IPS-11a (cell line): Measurements from ENCODE around the gene INO80C.
"Not testable (repeated sequence)": the region's sequence is repeated elsewhere in the genome, so short reads cannot be mapped to it uniquely, and the experiment has no call there.

Source experiments
- H3K4me3 ChIP-seq: one replicate; pipeline ENCODE4 v1.5.1; 2013; ENCODE audit warnings: low read depth, low read length, control low read depth

INO80C gene

DNA sequence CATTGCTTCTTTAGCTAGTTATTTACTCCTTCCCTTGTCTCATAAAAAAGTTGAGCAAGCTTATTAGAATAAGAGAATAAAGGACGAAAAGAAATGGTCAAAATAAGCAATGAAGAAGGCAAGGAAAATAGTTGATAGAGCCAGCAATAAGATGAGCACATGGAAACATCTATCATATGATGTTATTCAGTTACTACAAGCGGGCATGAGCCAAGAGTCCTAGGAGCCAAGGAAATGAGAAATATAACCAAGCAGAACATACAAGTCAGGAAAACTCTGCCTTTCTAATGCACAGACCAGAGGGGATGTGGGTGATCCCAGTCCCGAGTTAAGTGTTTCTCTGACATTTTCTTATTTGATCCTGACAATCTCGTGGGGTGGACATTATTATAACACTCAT is 33.9 kb downstream of the INO80C start:
- H3K4me3 ChIP-seq, result no peak overlapping the region

- H3K4me3 ChIP-seq, result no peak overlapping the region
Observed at GRCh38 chr18:35463050-35463449, 34.7 kb downstream of the INO80C start.

DNA sequence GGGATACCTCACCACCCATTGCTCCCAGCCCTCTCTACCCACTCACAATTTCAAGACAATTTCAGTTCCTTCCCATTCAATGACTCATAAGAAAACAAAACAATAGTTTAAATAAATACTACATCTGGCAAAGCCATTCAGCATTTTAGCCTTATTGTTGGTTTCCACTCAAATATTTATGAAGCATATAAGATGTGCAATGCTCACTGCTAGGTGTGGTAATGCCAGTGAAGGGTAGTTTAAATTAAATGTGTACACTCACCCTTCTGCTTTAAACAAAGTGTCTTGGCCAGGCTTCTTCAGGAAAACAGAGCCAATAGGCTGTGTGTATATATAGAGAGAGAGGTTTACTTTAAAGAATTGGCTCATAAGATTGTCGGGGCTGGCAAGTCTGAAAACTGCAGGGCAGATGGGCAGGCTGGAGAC is 37.0 kb downstream of the INO80C start:
- H3K4me3 ChIP-seq, result no peak overlapping the region

DNA sequence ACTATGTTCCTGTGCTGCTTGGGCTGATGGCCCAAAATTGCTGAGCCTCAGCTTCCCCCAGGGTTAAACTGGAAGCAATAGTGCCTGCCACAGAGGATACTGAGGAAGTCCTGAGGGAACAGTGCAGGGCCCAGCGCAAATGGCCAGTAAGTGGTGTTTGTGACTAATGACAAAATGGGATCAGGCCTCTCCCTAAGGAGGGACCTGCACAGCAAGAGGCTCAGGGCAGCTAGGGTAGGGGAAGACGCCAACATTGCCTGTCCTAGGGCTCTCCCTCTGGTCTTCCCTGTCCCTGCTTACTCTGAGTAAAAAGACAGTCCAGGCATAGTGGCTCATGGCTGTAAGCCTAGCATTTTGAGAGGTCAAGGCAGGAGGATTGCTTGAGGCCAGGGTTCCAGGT is 37.8 kb downstream of the INO80C start:
- no peak overlapping the region for H3K4me3 ChIP-seq

DNA sequence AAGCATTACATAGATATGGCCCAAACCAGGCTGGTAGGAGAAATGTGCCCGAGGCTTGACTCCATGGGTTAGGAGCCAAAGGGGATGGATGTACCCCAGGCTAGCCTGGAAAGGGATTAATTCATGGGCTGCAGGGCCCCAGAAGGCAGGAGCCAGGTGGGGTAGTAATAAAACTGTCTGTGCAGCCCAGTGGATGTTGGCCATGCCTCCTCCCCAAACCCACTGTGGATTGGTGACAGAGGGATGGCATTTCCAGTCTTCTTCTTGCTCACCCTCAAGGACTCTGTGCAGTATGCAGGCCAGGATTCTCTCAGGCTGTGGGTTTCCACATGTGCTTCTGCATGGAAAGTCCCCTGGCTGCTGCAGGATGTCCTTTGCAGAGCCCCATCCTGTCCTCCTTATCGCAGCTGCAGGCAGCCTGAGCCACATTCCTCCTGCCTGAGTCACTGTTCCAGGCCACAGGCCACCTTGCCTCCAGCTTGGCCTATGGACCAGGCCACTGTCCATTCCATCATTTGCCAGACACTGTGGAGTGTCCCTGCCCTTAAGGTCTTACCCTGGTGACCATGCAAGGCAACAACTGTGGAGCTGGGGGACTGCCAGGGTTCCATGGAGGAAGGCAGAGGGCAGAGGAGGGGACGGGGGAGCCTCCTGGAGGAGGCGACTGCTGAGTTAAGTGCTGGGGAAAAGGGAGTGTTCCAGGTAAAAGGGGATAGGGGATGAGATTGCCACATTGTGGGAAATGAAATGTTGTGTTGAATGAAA is 38.9 kb downstream of the INO80C start:
- no peak overlapping the region for H3K4me3 ChIP-seq

DNA sequence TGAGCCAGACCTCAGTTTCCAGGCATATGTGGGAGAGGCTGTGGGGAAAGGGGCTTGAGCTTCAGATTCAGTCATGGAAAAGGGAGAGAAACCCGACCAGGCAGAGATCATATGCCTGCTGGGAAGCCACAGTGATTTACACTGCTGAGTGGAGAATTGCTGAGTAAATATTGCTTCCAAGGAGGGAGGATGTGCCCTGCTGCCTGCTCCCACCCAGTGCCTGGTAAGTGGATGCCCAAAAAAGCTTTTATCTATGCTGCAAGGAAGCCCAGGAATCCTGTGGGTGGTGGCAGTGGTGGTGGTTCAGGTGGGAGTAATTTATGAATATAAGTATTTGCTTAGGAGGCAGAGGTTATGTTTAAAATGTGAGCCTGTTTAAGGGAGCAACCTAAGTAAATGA is 39.5 kb downstream of the INO80C start:
- H3K4me3 ChIP-seq, result no peak overlapping the region

- H3K4me3 ChIP-seq, result no peak overlapping the region
Observed at GRCh38 chr18:35457140-35457704, 40.5 kb downstream of the INO80C start.

DNA sequence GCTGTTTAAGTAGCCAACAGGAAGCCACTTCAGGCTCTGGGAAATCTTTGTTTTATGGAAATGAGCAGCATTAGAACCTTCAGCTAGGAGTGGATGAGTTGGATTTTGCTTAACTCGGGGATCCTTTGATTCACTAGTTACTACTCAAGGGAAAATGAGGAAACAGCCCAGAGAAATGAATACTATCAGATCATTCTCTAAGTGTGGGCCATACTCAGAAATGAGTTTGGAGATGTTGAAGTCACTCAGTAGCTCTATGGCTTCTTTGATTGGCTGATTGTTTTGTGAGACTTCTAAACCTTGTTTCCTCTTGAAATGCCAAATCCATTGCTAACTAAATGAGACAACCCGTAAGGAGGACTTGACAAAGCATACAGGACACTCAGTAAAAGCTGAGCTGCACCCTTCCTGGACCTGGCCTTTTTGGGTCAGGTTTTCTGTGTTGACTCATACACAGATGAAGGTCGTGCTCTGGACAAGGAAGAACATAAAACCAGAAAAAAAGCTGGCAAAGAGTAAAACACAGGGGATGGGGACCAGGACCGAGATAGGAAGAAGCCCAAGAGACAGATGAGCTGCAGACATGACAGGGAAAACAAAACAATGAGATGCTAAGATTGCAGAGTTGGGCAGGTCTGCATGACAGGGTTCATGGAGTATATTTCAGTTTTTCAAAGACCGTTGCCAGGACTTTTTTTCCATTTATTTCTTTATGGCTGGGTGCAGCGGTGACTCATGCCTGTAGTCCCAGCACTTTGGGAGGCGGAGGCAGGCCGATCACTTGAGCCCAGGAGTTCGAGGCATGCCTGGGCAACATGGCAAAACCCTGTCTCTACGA is 41.6 kb downstream of the INO80C start:
- H3K4me3 ChIP-seq, result no peak overlapping the region

DNA sequence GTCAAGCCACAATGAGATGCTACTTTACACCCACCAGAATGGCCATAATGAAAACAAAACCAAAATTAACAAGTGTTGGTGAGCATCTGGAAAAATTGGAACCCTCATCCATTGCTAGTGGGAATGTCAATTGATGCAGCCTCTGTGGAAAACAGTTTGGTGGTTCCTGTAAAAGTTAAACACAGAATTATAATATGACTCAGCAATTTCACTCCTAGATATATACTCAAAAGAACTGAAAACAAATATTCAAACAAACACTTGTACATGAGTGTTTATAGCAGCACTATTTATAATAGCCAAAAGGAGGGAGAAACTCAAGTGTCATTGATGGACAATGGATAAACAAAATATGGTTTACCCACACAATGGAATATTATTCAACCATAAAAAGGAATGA is 43.0 kb downstream of the INO80C start:
- no peak overlapping the region for H3K4me3 ChIP-seq

GRCh38 chr18:35453065-35453464 is 44.7 kb downstream of the INO80C start:
- not testable (repeated sequence) for H3K4me3 ChIP-seq

DNA sequence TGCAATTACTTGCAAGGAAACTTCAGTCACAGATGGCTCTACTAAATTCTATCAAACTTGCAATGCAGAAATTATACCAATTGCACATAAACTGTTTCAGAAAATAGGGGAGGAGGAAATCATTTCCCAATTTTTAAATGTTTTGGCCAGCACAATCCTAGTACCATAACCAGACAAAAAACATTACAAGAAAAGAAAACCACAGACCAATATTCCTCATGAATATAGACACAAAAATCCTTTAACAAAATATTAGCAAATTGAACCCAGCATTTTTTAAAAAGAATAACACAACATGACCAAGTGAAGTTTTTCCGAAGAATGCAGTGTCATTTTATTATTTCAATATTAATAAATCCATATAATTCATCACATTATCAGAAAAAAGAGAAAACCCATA is 45.8 kb downstream of the INO80C start:
- H3K4me3 ChIP-seq, result no peak overlapping the region

DNA sequence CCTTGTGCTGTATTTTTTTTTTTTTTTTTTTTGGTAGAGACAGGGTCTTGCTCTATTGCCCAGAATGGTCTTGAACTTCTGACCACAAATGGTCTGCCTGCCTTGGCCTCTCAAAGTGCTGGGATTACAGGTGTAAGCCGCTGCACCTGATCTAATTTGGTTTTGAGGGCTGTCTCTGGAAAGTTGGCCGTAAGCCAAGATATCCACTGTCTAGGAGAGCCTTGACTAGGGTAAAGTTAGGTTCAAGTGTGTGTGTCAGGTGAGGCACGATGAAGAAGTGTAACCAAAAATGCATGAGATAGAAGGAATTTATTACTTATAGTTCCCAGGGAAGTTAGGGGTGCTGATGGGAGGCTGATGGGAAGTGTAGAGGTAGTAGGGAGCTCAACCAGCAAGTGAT is 46.7 kb downstream of the INO80C start:
- H3K4me3 ChIP-seq, result no peak overlapping the region

DNA sequence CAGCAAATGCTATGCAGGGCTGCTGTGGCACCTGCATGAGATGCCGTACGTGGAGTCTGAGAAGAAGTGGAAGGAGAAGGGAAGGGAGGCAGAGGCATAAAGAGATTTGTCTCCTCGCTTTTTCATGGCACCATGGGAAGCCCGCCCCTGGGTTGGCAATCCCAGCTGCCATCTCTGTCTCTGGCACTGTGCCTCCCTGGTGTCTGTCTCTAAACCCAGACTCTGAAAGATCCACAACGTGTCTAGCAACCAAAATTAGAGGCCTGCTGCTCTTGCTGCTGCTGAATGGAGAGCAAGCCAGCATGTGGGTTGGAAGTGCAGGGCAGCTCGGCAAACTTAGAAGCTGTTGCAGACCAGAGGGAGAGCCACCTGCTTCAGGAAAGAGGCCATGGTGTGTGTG is 53.1 kb downstream of the INO80C start:
- H3K4me3 ChIP-seq, result no peak overlapping the region

- H3K4me3 ChIP-seq, result no peak overlapping the region
Observed at GRCh38 chr18:35443847-35444246, 53.9 kb downstream of the INO80C start.

DNA sequence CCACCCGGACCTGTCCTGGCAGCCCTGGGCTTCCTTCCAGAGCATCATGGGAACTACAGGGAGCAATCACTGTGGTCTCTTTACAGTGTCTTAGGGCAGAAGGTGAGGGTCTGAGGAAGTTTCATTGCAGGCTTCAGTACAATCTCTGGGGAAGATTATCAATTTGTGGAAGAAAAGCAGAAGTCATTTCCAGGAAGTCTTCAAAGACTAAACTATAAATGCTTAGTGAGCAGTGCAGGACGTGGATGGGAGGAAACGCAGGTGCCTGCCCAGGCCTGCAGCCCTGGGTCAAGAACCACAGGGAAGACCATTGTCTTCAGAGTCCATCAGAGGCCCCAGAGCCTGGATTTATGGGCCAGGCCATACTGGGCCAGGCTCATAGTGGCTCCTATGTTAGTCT is 54.3 kb downstream of the INO80C start:
- no peak overlapping the region for H3K4me3 ChIP-seq

DNA sequence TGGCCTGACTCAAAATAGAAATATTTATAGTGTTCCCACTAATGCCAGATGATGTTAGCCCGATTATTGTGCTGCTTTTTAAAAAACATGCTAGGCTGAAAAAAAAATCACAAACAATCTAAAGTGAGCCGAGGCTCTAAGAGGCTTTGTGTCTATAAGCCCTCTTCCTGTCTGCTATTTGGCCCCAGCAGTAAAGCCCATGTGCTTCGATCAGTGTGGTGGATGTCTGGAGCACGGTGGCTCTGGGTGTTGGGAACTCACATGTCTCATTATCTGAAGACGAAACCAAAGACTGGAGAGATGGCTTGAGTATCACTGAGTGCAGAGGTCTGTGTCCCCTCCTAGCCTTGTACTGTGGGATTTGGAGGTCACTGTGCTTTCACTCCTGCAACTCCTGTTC is 55.1 kb downstream of the INO80C start:
- no peak overlapping the region for H3K4me3 ChIP-seq

- H3K4me3 ChIP-seq, result no peak overlapping the region
Observed at GRCh38 chr18:35441857-35442595, 55.7 kb downstream of the INO80C start.

- no peak overlapping the region for H3K4me3 ChIP-seq
Observed at GRCh38 chr18:35438480-35439234, 59.1 kb downstream of the INO80C start.

DNA sequence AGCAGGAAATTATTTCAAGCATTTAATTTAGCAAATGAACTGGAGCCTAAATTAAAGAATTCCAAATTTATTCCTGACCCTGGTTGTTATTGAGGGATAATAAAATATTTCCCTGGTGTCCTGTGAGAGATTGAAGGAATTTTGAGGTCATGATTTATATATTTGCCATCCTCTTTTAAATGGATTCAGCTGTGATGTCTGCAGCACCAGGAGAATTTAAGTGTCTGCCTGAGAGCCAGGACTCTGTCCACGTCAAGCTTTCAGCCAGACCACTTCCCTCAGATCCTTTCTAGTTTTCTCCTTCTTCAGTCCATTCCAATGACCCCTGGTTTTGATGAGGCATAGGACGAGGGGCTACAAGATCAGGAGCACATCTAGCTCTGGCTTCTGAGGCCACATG is 59.9 kb downstream of the INO80C start:
- no peak overlapping the region for H3K4me3 ChIP-seq

GRCh38 chr18:35436076-35436649 is 61.6 kb downstream of the INO80C start:
- H3K4me3 ChIP-seq, result no peak overlapping the region
